Cardiac septum (tissue), 1 donor: ENCODE measurements around the gene PHEX. TPM values are rescaled to one million over a fixed set of nuclear protein-coding genes. Genes with fewer than 3 reads are reported as not detected.

Experiments
- DNase-seq: peaks from one replicate; pipeline ENCODE4 v3.0.0-alpha.2; 2020; ENCODE audit warnings: low spot score
- intact Hi-C: fragments of 100-400 bp; cut with DNase I; formaldehyde crosslinking; loops from one replicate; pipeline ENCODE4 v1.14.0; 2022
- long read RNA-seq: library from polyadenylated mRNA; unstranded; transcript quantifications from one replicate; pipeline ENCODE4 v2.0.0, GENCODE V29; 2021
- total RNA-seq: library from RNA; stranded (reverse); fragmentation: NEBNext Ultra II Directional; extraction: Animal tissue kit (Norgen Biotek cat#: 25700); gene quantifications from one replicate; pipeline ENCODE4 v1.2.1, GENCODE V29; 2021
- donor health status: DM: no; HTN: no; CAD: no.

PHEX gene
- total RNA-seq: 0.11 TPM
- long read RNA-seq: 0 reads

- no peak for DNase-seq
- intact Hi-C loops: no loop called here
Observed at GRCh38 chrX:22032084-22032483, at the start of gene PHEX. Gene PHEX, plus strand, starts transcription at chrX:22032325. Its CDS starts 681 bp downstream, at chrX:22033006.

GRCh38 chrX:21985332-21985777 lies 46.8 kb upstream of the PHEX start:
- intact Hi-C loops: loop anchor here (5.0 to 10.0 kb wide), 4 partner anchors 149 to 1632 kb away; no protein-coding TSS in a partner anchor
- no peak for DNase-seq

GRCh38 chrX:21986596-21986995 lies 45.5 kb upstream of the PHEX start:
- intact Hi-C loops: loop anchor here (5.0 to 10.0 kb wide), 4 partner anchors 148 to 1631 kb away; no protein-coding TSS in a partner anchor
- no peak for DNase-seq

- DNase-seq: no peak
- intact Hi-C loops: loop anchor here (5.0 to 10.0 kb wide), 4 partner anchors 145 to 1628 kb away; no protein-coding TSS in a partner anchor
Observed at GRCh38 chrX:21989384-21989783, 42.7 kb upstream of the PHEX start.

GRCh38 chrX:21990832-21991231 lies 41.3 kb upstream of the PHEX start:
- no peak for DNase-seq
- intact Hi-C loops: no loop called here

DNA sequence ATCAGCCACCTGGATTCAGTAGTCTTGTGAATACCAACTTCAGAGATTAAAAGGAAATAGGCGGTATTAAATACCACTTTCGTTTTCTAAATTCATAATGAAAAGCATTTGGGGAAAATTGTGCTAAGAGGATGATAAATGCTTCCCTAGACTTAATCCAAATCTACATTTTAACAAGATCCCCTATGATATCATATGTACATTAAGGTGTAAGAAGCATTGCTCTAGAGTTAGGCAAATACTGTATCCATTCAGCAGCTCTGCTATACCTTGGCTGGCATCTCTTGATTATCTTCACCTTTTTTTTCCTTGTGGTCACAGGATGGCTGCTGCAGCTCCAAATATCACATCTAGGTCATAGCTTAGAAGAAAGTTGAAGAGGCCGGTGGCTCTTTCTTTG lies 40.6 kb upstream of the PHEX start:
- intact Hi-C loops: no loop called here
- DNase-seq: no peak

GRCh38 chrX:21993265-21993664 lies 38.9 kb upstream of the PHEX start:
- no peak for DNase-seq
- intact Hi-C loops: no loop called here

DNA sequence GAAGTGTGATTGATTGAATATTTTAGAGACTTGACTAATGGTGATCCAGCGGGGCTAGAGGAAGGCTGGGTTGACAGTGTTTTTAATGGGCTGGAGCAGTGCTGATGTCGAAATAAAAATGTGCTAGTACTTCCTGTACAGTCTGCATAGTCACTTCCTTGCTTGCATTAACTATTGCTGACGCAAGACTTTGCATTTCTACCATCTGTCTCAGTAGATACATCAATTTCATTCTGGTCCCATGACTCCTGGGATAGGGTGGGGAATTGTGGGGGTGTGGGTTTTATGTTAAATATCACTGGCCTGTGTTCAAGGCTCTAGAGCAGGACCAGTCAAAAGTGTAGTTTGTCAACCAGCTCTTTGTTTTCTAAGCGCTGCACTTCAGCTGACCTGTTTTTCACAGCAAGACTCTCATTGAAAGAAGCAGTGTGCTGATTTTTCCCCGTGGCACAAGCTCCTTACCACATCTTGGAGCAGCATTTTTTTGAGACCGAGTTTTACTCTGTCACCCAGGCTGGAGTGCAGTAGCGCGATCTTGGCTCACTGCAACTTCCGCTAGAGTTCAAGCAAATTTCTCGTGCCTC lies 35.2 kb upstream of the PHEX start:
- intact Hi-C loops: no loop called here
- no peak for DNase-seq

- intact Hi-C loops: no loop called here
- DNase-seq: no peak
Observed at GRCh38 chrX:21998037-21998436, 34.1 kb upstream of the PHEX start.

GRCh38 chrX:22004866-22005265 lies 27.3 kb upstream of the PHEX start:
- DNase-seq: no peak

DNA sequence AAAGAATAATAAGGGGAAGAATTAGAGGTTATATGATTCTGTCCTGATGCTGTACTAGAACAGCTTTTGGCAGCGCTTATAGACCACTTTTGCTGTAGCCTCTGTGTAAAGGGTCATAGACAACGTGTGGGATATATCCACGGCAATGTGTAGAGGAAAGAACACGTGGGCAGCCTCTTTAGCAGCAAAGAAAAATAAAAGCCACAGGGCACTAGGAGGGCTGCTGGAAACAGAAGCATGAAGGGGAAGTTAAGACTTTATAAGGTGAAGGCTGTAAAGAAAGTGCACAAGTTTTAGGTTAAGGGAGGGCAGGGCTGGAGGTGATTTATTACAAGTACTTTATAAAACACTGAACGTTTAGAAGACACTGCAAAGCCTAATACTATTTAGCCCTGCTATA lies 20.1 kb upstream of the PHEX start:
- intact Hi-C loops: no loop called here

More at GRCh38 chrX:22004866-22005265, 27.3 kb upstream of the PHEX start:
- intact Hi-C loops: no loop called here

DNA sequence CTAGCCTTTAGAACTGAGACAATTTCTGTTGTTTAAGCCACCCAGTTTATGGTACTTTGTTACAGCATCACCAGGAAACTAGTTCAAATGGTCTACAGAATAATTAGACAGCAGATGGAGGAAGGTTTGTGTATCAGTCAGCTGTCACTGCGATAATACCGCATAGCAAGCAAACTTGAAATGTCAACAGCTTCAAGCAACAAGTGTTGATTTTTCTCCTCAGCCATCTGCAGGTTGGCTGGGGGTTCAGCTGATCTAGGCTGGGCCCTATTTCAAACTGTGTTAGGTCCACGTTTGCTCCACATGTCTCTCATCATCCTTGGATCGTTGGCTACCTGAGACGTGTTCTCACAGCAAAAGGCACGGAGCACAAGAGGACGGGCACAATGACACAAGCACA lies 19.2 kb upstream of the PHEX start:
- DNase-seq: no peak
- intact Hi-C loops: no loop called here

More for the DNA sequence above, 20.1 kb upstream of the PHEX start:
- no peak for DNase-seq

DNA sequence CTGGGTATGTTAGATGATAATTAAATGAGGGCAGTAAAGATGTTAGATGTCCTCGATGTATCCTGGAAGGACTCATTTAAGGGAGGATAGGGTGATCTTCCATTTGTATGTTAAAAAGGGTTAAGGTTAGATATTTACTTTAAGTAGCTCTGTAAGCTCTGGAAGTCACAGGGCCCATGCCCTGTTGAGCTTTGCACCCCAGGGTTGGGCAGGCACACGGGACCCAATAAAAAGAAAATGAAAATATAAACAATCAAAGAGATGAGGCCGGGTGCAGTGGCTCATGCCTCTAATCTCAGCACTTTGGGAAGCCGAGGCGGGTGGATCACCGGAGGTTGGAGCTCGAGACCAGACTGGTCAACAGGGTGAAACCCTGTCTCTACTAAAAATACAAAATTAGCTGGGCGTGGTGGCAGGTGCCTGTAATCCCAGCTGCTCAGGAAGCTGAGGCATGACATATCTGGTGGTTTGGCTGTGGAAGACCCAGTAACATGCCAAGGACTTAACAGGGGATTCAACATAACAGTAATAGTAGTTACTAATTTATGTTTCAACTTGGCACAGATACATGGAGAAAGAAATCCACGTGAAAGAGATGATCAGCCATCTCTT lies 16.9 kb upstream of the PHEX start:
- intact Hi-C loops: no loop called here
- no peak for DNase-seq

DNA sequence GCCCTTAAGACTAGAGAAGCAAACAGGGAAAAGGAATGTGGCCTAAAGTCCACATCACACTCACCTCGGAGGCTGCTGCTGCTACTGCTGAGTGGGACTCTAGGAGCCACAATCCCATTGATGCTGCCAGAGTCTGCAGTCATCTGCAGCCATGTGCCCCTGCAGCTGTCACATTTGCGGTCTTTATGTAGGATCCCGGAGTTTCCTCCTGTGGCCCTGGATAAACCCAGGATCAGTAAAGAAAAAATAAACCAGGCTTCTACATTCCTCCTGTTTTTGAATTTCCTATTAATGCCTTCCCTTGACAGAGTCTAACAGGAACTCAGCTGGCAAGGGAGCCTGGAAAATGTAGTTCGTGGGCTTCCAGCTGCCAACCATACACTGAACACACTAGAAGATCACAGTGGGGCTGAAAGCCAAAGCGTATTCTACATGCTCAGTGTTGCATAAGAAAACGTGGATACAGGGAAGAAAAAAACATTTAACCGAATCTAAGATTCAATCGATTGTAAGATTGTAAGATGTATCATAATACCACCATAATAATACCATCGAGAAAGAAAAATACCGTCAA lies 10.3 kb upstream of the PHEX start:
- intact Hi-C loops: no loop called here
- DNase-seq: no peak

DNA sequence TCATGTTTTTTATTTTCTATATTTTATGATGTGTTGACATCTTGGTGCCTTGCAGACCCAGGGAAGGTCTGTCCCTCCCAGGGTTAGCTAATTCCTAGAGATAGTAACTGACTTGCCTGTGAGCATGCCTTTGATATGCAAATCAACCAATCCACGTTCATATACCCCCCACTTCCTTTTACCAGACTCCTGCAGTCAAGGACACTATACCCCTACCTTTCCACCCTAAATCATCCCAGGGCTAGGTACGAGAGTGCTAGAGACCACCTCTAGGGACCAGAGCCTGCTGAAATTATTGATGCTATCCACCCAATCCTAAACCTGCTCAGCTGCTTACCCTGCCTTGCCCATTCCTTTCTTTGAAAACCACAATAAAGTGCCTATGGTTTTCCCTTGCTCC lies 7.5 kb upstream of the PHEX start:
- intact Hi-C loops: no loop called here
- DNase-seq: no peak

DNA sequence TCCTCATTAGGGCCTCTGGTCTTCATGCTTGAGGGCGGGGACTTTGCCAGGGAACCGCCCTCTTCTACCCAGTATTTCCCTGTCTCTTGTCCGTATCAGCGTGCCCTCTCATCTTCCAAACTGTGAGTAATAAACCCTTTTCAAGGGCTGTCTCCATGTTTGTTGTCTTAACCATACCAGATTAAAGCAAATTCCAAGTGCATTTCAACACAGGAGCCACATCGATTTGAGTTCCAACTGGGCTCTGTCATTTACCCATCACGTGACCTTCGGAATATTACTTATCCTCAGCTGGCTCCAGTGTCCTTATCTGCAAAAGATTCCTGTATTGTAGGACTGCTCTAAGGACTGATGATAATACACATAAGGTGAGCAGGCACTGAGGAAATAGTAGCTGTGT lies 6.4 kb upstream of the PHEX start:
- DNase-seq: no peak
- intact Hi-C loops: no loop called here

- no peak for DNase-seq
- intact Hi-C loops: no loop called here
Observed at GRCh38 chrX:22026731-22027130, 5.4 kb upstream of the PHEX start.

GRCh38 chrX:22032506-22032905 lies 381 bp downstream of the PHEX start:
- DNase-seq: no peak
- intact Hi-C loops: no loop called here

DNA sequence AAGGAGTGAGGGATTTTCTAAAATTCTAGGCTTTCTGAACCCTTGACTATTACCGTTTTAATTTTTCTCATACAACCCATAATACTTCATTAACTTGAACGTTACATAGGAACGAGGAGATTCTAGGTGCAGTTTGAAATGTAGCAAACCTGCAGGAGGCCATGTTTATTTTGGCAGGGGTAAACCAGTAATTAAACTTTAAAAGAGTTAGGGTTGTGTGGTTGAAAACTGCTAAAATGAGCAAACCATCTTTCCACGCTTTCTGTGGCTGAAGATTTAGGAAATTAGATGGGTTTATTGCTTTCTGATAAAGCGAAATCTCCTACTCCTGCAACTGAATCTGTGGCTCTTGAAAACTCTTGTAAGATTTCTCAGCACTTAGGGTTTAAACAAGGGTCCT lies 1.7 kb downstream of the PHEX start:
- intact Hi-C loops: no loop called here

GRCh38 chrX:22035236-22035635 lies 3.1 kb downstream of the PHEX start:
- intact Hi-C loops: no loop called here
- no peak for DNase-seq

More for the DNA sequence above, 1.7 kb downstream of the PHEX start:
- DNase-seq: no peak

GRCh38 chrX:22037225-22037624 lies 5.1 kb downstream of the PHEX start:
- DNase-seq: no peak
- intact Hi-C loops: no loop called here
